Heart left ventricle (tissue), 13 donors: Measurements from ENCODE around the gene PTGFRN.

ENCODE experiments used
- CTCF ChIP-seq, 12 donors: fragments of 200-600 bp; sonication (generic) in 4 of 12; IDR thresholded peaks; one replicate each; pipeline versions ENCODE4 v1.5.0 to v1.8.0; 2018 to 2022; ENCODE audit warnings: antibody characterized with exemption in 12 of 12, mild to moderate bottlenecking in 5 of 12
- POLR2A ChIP-seq, 2 donors: fragments of 450-650 bp; IDR thresholded peaks; one replicate each; pipeline ENCODE4 v1.6.1; 2017; ENCODE audit warnings: antibody characterized with exemption in 2 of 2, mild to moderate bottlenecking in 2 of 2, moderate library complexity in 2 of 2
- donor health status: ischemic (EF 13 %, LVEDD 7.1; RV severe dilation, severe dysfunction).
- donor health status: DM: no; HTN: yes; CAD: no.
- donor health status: DM: no; HTN: no; CAD: no.
- donor health status: ischemic (EF 25% LVEDD 6.9; RV normal size, moderate dysfunction).
- donor health status: ischemic (EF 25% LVEDD 5.7; RV mildly dilated, moderate dysfunction).
- donor health status: ischemic (EF 35%, LVEDD 5.7; RV mildly dilated, moderate dysfunction).
- donor health status: nonischemic (EF 11% LVEDD 7.7; RV severe dilation, severe dysfunction).
- donor health status: DM: yes; HTN: yes; CAD: no.
- donor health status: PGD.
- donor health status: ischemic (EF 29% LVEDD 5.4; RV normal size, mild dysfunction).
- donor health status: nonischemic (EF 23%, LVEDD 6.1; RV moderate dilation, normal function).

GRCh38 chr1:117014209-117014608 lies 104.5 kb downstream of the PTGFRN start:
- TF ChIP-seq CTCF (IDR thresholded peaks at IDR 0.05): no peak
- no peak for TF ChIP-seq POLR2A (IDR thresholded peaks at IDR 0.05)
